B cell (primary cell): ENCODE measurements around the gene PRODH2. TPM values are rescaled to one million over a fixed set of nuclear protein-coding genes. Genes with fewer than 3 reads are reported as not detected.

ENCODE experiments used
- ATAC-seq: fragments of 200-7000 bp; cut with Tn5 transposase; one replicate; pipeline ENCODE4 v1.10.0; 2021; ENCODE audit warnings: low read depth, mild to moderate bottlenecking, moderate number of reproducible peaks, moderate library complexity
- CTCF ChIA-PET: fragments of 350-600 bp; sonication (Branson Sonifier 250); formaldehyde crosslinking; loops from one replicate; lab custom pipeline; 2021; ENCODE audit warnings: antibody characterized with exemption, inconsistent platforms; lab: Charles Lee
- POLR2A ChIA-PET: fragments of 350-600 bp; sonication (Branson Sonifier 250); formaldehyde crosslinking; loops from one replicate; lab custom pipeline; 2021; ENCODE audit warnings: antibody characterized with exemption; lab: Charles Lee
- DNase-seq: peaks from one replicate; pipeline ENCODE4 v3.0.0; 2013
- H2AFZ ChIP-seq: 2 replicates; pipeline ENCODE4 v1.6.1; 2012; ENCODE audit warnings: mild to moderate bottlenecking, low read depth, low read length; ENCODE audit not compliant: insufficient read depth, poor library complexity, severe bottlenecking
- H3K27ac ChIP-seq, 2 donors: 1 replicate in 1 of 2; 2 replicates in 1 of 2; pipeline ENCODE4 v1.5.1; 2012 to 2013; ENCODE audit warnings: low read length in 2 of 2, mild to moderate bottlenecking in 2 of 2, moderate library complexity in 1 of 2
- H3K27me3 ChIP-seq, 4 experiments: fragments of 200-600 bp in 1 of 4; sonication (generic) in 1 of 4; replicated peaks in 1 of 4; 1 replicate in 2 of 4; 2 replicates in 2 of 4; pipeline versions ENCODE4 v1.6.1 to v1.7.0; 2013 to 2016; ENCODE audit warnings: low read length in 3 of 4, mild to moderate bottlenecking in 2 of 4, mixed read lengths in 1 of 4, moderate library complexity in 1 of 4; ENCODE audit not compliant: insufficient read depth in 4 of 4, control insufficient read depth in 3 of 4; ENCODE audit errors: control extremely low read depth in 1 of 4
- H3K36me3 ChIP-seq, 2 experiments: replicated peaks in 1 of 2; 1 replicate in 1 of 2; 2 replicates in 1 of 2; pipeline versions ENCODE4 v1.6.1 to v1.7.1; 2013; ENCODE audit warnings: low read length in 1 of 2; ENCODE audit not compliant: insufficient read depth in 2 of 2, control insufficient read depth in 1 of 2; ENCODE audit errors: control extremely low read depth in 1 of 2, extremely low read depth in 1 of 2
- H3K4me1 ChIP-seq, 2 donors: fragments of 200-600 bp in 1 of 2; sonication (generic) in 1 of 2; 1 replicate in 1 of 2; 2 replicates in 1 of 2; pipeline versions ENCODE4 v1.5.1 to v1.6.1; 2013 to 2017; ENCODE audit warnings: low read length in 2 of 2; ENCODE audit not compliant: control insufficient read depth in 2 of 2, insufficient read depth in 2 of 2
- H3K4me2 ChIP-seq: replicated peaks from 2 replicates; pipeline ENCODE3; 2012; ENCODE audit warnings: mild to moderate bottlenecking, low read depth, low read length; ENCODE audit not compliant: poor library complexity, severe bottlenecking
- H3K4me3 ChIP-seq, 5 experiments: fragments of 200-600 bp in 1 of 5; sonication (generic) in 1 of 5; 1 replicate in 3 of 5; 2 replicates in 2 of 5; pipeline versions ENCODE4 v1.5.1 to v1.7.0; 2011 to 2016; ENCODE audit warnings: low read length in 4 of 5, mild to moderate bottlenecking in 4 of 5, low read depth in 2 of 5, control low read depth in 1 of 5, moderate library complexity in 1 of 5; ENCODE audit not compliant: insufficient read depth in 1 of 5; ENCODE audit errors: control extremely low read depth in 1 of 5, extremely low read depth in 1 of 5
- H3K79me2 ChIP-seq: fragments of 200-600 bp; sonication (generic); one replicate; pipeline ENCODE4 v1.6.0; 2016; ENCODE audit warnings: low read length; ENCODE audit not compliant: control insufficient read depth, insufficient read depth
- H3K9ac ChIP-seq: fragments of 200-600 bp; sonication (generic); 2 replicates; pipeline ENCODE4 v1.6.1; 2017; ENCODE audit warnings: mild to moderate bottlenecking, low read length, moderate library complexity
- H3K9me3 ChIP-seq, 3 donors: one replicate each; pipeline versions ENCODE4 v1.6.1 to v1.7.1; 2013; ENCODE audit warnings: low read length in 2 of 3; ENCODE audit not compliant: control insufficient read depth in 2 of 3, insufficient read depth in 1 of 3; ENCODE audit errors: control extremely low read depth in 1 of 3
- H4K20me1 ChIP-seq: 2 replicates; pipeline ENCODE4 v1.6.0; 2012; ENCODE audit warnings: mild to moderate bottlenecking, low read length; ENCODE audit not compliant: insufficient read depth, control insufficient read depth, poor library complexity, severe bottlenecking
- H3K27ac Mint-ChIP-seq: one replicate; pipeline ENCODE4 v1.8.0; 2021; ENCODE audit warnings: mixed read lengths
- H3K27me3 Mint-ChIP-seq: one replicate; pipeline ENCODE4 v1.8.0; 2021; ENCODE audit warnings: mixed read lengths
- H3K4me1 Mint-ChIP-seq: one replicate; pipeline ENCODE4 v1.8.0; 2021; ENCODE audit warnings: mixed read lengths
- H3K4me3 Mint-ChIP-seq: one replicate; pipeline ENCODE4 v1.8.0; 2021; ENCODE audit warnings: mixed read lengths
- H3K9me3 Mint-ChIP-seq: one replicate; pipeline ENCODE4 v1.8.0; 2022; ENCODE audit warnings: mixed read lengths; ENCODE audit not compliant: insufficient read depth
- CTCF ChIP-seq: fragments of 200-600 bp; IDR thresholded peaks from one replicate; pipeline ENCODE4 v1.8.0; 2022; ENCODE audit warnings: antibody characterized with exemption, mild to moderate bottlenecking
- EZH2 ChIP-seq: IDR thresholded peaks from 2 replicates; pipeline ENCODE4 v1.6.1; 2012; ENCODE audit warnings: borderline replicate concordance, low read depth, mild to moderate bottlenecking, moderate library complexity, low read length; ENCODE audit not compliant: insufficient read depth, poor library complexity, severe bottlenecking
- WGBS: methylation state at CpG from one replicate; pipeline ENCODE4 v1.1.5; 2013; ENCODE audit warnings: missing lambda C conversion rate; ENCODE audit not compliant: insufficient coverage; 5-methylcytosine and 5-hydroxymethylcytosine counted together
- intact Hi-C: fragments of 100-400 bp; cut with micrococcal nuclease; formaldehyde crosslinking; loops from one replicate; pipeline ENCODE4 v1.10.0; 2022
- polyA plus RNA-seq: library from polyadenylated mRNA; depleted of rRNA; stranded (reverse); fragments of >200 nt; gene quantifications from 2 replicates; pipeline ENCODE4 v1.2.3, GENCODE V29; 2012
- total RNA-seq, 2 donors: library from RNA; stranded (reverse); fragments of 120-200 nt in 1 of 2; gene quantifications; 1 replicate in 1 of 2; 2 replicates in 1 of 2; pipeline versions ENCODE4 v1.2.3 to v1.2.4, GENCODE V29; 2013 to 2022

PRODH2 gene
- total and polyA plus RNA-seq, 2 donors (not counting 1 experiment from before 2014, with no cell fraction given), result not detected

DNA sequence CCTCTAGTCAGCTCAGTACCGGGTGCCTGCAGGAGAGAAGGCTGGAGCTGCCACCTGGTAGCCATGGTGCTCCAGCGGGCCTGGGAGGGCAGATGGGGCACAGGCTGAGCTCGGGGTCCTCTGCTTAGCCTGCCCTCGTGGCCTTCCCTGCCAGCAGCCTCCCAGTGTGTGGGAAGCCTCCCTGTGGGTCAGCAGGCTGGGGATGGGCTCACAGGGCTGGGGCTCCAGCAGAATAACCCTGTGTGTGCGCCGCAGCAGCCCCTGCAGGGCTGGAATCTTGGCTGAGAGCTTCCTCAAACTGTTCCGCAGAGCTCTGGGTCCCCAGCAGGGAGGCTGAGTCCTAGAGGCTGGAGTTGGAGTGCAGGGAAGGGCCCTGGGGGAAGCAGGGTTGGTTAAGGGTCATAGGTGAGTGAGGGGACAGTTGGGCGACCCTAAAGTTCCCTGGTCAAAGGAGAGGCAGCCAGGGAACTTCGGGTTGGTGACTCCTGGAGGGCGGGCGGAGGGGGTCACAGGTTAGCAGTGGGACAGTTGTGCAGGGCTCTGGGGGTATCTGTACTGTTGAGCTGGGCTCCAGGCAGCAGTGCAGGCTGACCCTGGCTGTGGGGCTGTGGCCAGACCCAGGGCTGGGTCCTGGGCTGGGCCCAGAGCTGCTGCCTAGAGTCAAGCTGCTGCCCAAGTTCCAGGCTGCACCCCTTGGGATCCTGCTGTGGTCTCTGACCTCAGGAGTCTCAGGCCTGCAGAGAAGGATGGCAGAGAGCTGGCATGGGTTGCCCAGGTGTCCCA, 23.3 kb downstream of the PRODH2 start:
- no peak overlapping the region for H3K4me3 Mint-ChIP-seq
- Histone ChIP-seq H3K79me2 (no peaks in the 10 kb centered on the region), H3K27ac (no peak overlapping the region), H2AFZ (no peak overlapping the region), H3K4me3 (no peak overlapping the region), H3K4me1 (no peaks in the 10 kb centered on the region), H3K27me3 (no peaks in the 10 kb centered on the region), H3K9ac (no peak overlapping the region), H3K9me3 (no peaks in the 10 kb centered on the region), H3K36me3 (no peaks in the 10 kb centered on the region), H3K4me2 (no peak overlapping the region), H4K20me1 (no peaks in the 10 kb centered on the region)
- no peaks in the 10 kb centered on the region for H3K4me1 Mint-ChIP-seq
- ChIA-PET CTCF (interaction anchor here (0.5 kb wide), 1 partner anchor 27 kb away, joined by 3 read pairs; no protein-coding TSS in a partner anchor), POLR2A (no interaction called here)
- H3K9me3 Mint-ChIP-seq, result no peaks in the 10 kb centered on the region
- H3K27me3 Mint-ChIP-seq, result peaks cover 7% of the 10 kb centered on the region
- no peak for ATAC-seq
- TF ChIP-seq CTCF (no peak), EZH2 (no peak)
- no peak for DNase-seq
- 88% methylated on average over 11 of the region's 11 CpGs for WGBS
- no peak overlapping the region for H3K27ac Mint-ChIP-seq
- intact Hi-C loops, result no loop called here

GRCh38 chr19:35788205-35788960, 24.3 kb downstream of the PRODH2 start:
- 87% methylated on average over 3 of the region's 12 CpGs for WGBS
- DNase-seq, result no peak
- Mint-ChIP-seq H3K4me1 (no peaks in the 10 kb centered on the region), H3K4me3 (no peak overlapping the region), H3K9me3 (no peaks in the 10 kb centered on the region), H3K27me3 (peaks cover 3% of the 10 kb centered on the region), H3K27ac (no peak overlapping the region)
- Histone ChIP-seq H3K36me3 (no peaks in the 10 kb centered on the region), H3K9ac (no peak overlapping the region), H3K79me2 (no peaks in the 10 kb centered on the region), H3K4me2 (no peak overlapping the region), H4K20me1 (no peaks in the 10 kb centered on the region), H3K4me3 (no peak overlapping the region), H3K4me1 (no peaks in the 10 kb centered on the region), H3K27me3 (no peaks in the 10 kb centered on the region), H2AFZ (no peak overlapping the region), H3K27ac (no peak overlapping the region), H3K9me3 (no peaks in the 10 kb centered on the region)
- TF ChIP-seq EZH2 (no peak), CTCF (no peak)
- intact Hi-C loops, result no loop called here
- ChIA-PET POLR2A (no interaction called here), CTCF (no interaction called here)
- no peak for ATAC-seq
